GM18498 (cell line): ENCODE data around the gene ABCD1.
"Not testable (repeated sequence)": the region's sequence is repeated elsewhere in the genome, so short reads cannot be mapped to it uniquely, and the experiment has no call there.

Source experiments
- ATAC-seq: cut with Tn5 transposase; IDR thresholded peaks from one replicate; pipeline ENCODE4 v1.9.1; 2021; ENCODE audit warnings: mild to moderate bottlenecking, moderate library complexity; ENCODE audit not compliant: unreplicated experiment

Gene ABCD1

DNA sequence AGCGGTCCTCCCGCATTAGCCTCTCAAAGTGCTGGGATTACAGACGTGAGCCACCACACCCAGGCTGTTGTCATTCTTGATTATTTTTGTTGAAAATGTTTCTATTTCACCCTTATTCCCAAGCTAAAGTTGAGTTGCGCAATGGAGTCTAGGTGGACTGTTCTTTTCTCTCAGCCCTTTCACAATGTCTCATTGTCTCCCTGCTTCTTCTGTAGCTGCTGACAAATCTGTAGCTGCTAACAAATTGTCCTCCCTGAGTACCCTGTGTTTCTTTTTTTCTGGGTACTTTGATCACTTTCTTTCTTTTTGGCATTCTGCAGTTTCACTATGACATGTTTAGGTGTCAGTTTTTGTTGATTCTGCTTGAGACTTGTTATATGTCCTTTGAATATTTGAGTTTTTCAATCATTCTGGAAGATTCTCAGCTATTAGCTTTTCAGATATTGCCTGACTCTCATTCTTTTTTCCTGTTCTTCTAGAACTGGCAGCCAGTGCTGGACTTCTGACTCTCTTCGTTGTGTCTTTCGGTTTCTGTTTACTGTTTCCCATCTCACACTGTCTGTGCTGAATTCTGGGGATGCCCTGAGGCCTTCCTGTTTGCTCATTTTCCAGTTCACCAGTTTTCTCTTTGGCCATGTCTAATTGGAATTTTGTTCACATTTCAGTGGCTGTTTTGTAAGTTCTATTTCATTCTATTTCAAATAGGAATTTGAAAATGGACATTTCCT lies 6.6 kb downstream of the ABCD1 start:
- ATAC-seq = no peak

DNA sequence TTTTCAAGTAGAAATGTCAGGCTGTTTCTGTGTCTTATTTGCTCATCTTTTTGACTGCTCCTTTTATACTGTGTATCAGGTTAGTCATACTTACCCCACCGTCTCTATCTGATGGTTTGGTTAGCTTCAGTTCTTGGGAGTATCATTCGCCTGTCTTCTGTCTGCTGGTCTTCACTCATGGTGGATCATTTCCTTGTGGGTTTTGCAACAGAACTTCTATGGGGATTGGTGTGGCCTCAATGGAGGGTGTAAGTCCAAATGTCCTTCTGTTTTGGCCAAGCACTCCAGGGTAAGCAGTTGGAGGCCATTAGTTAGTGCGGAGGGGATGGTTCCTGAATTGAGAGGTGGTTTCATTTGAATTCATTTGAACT lies 7.2 kb downstream of the ABCD1 start:
- ATAC-seq = no peak

DNA sequence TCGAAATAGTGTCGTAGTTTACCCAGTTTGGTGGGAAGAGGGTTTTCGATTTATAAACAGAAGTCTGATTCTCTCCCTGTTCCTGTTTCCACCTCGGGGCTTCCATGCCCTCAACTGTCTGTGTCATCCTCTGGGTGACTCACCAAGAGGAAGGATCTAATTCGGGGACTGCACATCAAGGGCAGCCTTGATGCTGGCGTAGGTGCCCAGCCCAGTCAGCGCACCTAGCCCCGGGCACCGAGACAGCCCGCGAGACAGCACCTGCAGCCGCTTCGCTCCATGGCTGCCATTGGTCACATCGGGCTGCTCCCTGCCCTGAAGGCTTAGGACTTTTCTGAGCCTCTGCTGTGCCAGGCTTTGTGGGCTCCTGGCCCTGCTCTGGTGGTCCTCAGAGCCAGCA lies 7.7 kb downstream of the ABCD1 start:
- no peak for ATAC-seq

DNA sequence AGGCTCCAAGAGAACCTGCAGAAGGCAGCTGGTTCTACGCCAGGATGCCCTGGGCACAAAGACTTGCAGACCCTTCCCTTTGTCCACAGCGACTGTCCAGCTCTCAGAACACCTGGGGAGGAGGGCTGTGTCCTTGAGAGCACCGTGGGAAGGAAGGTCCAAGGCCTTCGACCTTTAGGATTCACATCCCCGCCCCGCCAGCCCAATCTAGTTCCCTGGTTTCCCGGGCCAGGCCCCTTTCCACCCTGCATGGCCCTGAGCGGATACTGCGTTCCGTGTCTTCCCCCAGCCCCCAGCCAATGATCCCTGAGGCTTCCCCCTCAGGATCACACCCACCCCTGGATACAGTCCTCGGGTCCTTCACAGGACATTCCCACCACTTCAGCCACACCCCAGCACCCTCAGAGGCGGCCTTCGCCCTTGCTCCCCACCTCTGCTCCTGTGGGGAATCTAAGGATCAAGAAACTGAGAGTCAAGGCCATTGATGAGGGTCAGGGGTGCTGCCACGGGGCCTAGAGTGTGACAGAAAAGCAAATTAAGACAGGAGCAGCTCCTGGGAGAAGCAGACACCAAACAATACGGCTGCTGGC lies 9.1 kb downstream of the ABCD1 start:
- no peak for ATAC-seq

DNA sequence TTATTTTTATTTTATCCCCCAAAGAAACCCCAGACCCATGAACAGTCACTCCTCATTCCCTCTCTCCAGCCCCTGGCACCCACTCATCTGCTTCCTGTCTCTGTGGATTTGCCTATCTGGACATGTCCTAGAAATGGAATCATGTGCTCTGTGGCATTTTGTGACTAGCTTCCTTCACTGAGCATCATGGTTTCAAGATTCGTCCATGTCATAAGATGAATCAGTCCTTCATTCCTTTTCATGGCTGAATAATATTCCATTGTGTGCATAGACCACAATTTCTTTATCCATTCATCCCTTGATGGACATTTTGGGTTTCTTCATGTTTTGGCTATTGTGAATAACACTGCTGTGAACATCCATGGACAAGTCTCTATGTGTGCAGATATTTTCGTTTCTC lies 10.2 kb downstream of the ABCD1 start:
- no peak for ATAC-seq

DNA sequence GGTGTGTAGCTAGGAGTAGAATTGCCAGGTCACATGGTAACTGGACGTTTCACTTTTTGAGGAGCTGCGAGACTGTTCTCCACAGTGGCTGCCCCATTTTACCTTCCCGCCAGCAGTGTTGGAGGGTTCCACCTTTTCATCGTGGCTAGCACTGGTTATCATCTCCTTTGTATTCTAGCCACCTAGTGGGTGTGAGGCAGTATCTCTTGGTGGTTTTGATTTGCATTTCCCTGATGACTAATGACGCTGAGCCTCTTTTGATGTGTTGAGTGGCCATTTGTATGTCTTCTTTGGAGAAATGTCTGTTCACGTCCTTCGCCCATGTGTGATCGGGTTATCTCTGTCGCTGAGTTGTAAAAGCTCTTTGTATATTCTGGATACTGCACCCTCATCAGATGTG lies 10.6 kb downstream of the ABCD1 start:
- ATAC-seq = no peak

DNA sequence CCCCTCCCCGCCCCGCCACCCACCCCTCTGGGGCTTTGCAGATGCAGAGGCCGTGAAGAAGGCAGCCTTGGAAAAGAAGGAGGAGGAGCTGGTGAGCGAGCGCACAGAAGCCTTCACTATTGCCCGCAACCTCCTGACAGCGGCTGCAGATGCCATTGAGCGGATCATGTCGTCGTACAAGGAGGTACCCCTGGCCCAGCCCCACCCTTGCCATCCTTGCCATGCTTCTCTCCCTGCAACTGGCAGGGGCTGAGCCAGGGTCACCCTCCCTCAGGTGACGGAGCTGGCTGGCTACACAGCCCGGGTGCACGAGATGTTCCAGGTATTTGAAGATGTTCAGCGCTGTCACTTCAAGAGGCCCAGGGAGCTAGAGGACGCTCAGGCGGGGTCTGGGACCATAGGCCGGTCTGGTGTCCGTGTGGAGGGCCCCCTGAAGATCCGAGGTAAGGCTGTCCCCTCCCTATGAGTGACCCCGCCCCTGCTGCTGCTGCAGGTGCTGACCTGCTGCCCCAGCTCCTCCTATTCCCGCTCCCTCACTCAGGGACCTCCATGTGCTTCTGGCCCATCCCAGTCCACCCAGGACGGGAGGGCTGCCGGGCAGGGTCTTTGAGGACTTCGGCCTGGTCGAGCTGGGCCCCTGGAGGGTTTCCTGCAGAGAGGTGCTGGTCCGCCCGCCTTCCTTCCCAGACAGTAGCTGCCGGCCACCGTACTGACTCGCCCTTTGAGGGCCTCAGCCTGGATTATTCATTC lies 11.6 kb downstream of the ABCD1 start:
- no peak for ATAC-seq

DNA sequence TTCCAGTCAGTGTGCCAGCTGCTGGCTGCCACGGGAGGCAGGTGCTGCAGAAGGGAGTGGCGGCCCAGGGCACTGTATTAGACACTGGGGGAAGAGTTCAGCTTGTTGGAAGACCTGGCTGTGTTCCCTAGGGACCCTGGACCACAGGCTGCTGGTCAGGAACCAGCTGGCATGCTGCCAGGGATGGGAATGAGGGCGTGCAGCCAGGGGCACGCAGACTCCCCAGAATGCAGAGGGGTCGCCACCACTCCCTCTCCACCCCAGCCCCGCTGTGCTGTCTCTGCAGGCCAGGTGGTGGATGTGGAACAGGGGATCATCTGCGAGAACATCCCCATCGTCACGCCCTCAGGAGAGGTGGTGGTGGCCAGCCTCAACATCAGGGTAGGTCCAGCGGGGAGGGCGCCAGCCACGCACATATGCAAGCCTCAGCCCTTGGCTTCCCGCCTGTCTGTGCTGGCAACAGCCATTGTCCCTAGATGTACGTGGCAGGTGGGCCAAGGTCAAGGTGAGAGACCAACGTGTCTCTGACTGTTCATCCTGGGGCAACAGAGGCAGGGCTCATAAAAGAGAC lies 12.3 kb downstream of the ABCD1 start:
- ATAC-seq = no peak

DNA sequence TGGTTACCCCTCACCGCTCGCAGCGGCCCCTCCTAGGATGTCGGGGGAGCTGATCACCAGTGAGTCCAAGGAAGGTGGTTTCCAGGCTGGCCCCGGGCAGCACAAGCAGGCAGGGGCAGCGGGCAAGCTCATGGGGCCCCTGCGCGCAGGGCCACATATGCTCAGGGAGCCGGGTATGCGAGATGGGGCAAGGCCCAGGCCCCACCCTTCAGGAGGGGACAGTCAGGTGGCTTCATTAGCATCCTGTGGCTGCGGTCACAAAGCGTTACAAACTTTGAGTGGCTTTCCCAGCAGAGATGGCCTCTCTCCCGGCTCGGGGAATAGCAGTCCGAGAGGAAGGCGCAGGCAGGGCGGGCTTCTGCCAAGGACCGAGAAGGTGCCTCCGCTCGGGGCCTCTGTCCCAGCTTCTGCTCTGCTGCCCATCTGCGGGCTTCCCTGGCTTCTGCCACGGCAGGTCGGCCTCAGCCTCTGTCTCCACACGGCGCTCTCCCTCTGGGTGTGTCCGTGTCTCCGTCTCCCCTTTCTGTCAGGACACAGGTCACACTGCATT lies 13.5 kb downstream of the ABCD1 start:
- no peak for ATAC-seq

DNA sequence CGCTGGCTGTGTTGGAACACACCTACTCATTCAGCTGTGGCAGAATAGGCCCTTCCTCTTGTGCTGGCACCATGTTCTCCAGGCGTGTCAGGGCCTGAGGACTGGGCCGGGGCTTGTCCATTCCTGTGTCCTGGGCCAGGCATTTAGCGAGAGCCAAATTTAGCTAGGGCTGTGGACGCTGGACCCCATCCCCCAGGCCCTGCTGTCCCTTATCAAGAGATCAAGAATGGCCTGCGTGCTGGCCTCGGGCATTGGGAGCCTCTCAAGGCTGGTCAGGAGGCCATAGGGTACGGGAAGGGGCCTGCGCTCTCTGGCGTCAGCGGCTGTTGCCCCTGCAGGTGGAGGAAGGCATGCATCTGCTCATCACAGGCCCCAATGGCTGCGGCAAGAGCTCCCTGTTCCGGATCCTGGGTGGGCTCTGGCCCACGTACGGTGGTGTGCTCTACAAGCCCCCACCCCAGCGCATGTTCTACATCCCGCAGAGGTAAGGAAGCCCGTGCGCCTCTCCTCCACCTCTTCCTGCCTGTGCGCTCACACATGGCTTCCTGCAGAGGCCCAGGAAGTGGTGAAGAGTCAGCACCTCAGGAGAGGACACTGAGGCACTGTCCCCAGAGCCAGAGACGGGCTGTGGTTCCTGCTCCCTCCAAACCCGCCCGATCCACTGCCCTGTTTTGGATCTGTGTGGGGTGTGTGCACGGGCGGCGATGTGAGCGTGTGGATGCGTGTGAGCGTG lies 15.3 kb downstream of the ABCD1 start:
- ATAC-seq = no peak

DNA sequence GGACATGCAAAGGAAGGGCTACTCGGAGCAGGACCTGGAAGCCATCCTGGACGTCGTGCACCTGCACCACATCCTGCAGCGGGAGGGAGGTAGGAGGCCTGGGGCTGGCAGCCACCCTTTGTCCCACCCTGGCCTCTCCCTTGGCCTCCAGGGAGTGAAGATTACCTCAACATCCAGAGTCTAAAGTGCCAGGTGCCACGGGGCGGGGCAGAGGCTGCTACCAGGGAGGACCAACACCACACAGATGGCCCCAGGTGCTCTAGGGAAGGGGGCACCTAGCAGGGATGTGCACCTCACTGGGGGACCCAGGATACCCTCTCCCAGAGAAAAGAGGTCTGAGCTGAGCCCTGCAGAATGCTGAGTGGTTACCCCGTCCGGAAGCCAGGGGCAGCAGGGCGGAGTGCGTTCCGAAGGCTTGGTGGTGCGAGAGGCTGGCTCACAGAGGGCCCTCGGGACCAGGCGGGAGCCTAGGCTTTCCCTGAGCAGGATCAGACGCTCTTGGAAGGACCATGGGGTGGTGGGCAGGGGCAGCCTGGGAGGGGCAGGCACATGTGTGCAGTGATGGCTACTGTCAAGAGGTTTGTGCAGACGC lies 16.1 kb downstream of the ABCD1 start:
- no peak for ATAC-seq

DNA sequence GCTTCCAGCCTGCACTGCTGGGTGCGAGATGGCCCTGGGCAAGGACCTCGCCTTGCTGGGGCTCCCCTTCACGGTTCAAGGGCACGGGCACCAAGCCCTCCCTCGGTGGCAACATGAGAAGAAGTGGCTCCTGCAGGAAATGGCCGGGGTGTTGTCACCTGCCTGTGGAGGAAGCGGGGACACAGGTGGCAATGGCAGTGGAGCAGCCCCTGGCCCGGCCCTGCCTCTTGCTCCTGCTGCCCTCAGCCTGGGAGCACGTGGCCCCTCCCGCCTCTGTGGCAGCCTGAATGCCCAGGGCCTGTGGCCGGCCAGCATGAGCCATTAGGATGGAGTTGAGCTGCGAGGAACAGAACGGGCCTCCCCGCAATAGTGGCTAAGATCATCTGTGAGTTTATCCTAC lies 16.8 kb downstream of the ABCD1 start:
- no peak for ATAC-seq

DNA sequence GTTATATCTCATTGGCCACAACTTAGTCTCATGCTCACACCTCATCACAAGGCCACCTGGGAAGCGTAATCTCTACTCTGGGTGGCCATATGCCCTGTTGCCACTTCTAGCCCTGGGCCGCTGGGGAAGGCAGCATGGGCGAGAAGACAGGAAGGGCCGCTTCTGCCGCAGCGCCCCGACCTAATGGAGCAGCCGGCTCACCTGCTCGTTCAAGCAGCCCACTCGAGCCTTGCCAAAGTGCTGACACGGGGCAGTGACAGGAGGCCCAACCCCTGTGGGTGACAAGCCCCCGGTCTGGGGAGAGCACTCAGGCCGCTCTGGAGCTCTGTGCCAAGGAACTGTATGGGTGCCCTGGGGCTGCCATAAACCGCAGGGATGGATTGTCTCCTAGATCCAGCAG lies 17.5 kb downstream of the ABCD1 start:
- ATAC-seq = not testable (repeated sequence)

DNA sequence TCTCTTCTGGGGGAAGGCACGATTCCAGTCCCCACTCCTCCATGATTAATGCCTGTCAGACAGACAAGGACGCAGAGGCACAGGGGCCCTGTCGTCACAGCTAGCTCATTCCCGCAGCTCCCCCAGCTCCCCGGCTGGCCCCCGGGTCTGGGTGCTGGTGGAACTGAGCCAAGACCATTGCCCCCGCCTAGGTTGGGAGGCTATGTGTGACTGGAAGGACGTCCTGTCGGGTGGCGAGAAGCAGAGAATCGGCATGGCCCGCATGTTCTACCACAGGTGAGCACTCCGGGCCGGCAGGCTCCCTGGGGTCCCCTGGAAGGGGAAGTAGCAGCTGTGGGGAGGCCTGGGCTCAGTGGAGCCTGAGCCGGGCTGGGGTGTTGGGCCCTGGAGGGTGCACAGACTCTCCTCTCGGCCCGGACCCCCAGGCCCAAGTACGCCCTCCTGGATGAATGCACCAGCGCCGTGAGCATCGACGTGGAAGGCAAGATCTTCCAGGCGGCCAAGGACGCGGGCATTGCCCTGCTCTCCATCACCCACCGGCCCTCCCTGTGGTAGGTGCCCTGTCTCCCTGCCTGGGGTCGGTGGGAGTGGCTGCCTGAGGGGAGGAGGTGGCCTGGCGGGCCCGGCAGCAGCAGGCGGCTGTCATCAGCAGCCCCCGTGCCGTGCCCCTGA lies 18.3 kb downstream of the ABCD1 start:
- not testable (repeated sequence) for ATAC-seq

DNA sequence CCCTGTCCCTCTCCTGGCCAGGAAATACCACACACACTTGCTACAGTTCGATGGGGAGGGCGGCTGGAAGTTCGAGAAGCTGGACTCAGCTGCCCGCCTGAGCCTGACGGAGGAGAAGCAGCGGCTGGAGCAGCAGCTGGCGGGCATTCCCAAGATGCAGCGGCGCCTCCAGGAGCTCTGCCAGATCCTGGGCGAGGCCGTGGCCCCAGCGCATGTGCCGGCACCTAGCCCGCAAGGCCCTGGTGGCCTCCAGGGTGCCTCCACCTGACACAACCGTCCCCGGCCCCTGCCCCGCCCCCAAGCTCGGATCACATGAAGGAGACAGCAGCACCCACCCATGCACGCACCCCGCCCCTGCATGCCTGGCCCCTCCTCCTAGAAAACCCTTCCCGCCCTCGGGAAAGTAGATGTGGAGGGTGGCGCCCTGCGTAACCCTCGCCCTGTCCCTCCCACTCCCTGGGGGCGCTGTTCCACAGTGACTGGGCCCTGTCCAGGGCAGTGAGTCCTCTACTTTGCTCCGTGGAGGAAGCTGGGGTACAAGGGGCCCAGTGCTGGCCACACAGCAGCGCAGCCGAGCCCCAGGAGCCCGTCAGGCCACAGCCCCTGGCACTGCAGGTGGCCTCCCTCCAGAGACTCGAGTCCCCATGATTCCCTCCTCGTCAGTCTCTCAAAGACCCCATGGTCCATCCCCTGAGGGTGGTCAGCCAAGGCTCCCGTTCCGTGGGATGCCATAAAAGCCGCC lies 19.0 kb downstream of the ABCD1 start:
- ATAC-seq = not testable (repeated sequence)

DNA sequence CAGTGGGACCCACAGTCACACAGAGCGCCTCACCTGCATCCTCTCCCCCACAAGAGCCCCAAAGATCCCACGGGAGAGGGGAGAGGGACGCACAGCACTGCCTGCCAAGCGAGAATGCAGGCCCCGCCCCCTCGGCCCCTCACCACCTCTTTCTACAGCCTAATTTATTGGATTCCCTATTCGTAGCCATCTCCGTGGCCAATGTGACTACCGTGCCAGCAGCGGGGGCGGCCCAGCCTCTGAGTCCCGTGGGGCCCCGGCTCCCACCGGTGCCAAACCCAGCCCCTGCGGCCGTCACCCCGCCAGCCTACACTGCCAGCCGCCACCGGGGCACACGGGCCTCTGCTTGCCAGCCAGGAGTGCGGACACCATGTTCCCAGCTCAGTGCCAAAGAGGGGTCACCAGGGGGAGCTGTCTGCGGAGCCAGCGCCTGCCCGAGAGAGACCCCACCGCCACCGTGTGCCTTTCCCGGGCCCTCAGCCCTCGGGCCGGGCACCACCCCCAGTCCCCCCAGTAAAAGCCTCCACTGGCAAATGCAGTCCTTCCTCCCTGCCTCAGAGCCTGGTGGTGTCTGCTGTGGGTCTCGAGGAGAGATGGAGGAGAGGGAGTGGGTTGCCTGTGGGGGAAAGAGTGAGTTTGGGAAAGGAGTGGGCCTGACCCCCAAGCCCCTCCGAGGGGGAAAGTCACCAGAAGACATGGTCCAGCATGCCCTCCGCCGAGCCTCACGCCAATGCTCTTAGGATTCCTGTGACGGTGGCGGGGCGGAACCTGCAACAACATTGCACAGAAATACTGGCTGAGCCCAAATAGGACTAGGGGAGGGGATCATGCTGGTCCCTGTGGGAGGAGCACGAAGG lies 19.8 kb downstream of the ABCD1 start:
- ATAC-seq = no peak

DNA sequence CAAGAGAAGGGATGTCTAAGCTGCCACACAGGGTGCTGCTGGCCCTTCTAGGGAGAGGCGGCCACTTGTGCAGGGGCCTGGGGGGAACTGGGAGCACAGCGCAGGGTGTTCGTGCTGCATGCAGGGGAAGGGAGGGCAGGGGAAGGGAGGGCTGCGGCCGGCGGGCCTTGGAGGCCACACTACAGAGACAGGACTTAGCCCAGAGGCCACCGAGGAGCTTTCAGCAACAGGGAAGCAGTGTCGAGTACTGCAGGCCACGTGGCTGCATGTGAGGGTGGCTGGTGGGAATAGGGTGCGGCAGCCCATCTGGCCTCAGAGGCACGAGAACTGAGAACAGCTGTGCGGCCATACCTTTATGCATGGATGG lies 20.4 kb downstream of the ABCD1 start:
- ATAC-seq = not testable (repeated sequence)

DNA sequence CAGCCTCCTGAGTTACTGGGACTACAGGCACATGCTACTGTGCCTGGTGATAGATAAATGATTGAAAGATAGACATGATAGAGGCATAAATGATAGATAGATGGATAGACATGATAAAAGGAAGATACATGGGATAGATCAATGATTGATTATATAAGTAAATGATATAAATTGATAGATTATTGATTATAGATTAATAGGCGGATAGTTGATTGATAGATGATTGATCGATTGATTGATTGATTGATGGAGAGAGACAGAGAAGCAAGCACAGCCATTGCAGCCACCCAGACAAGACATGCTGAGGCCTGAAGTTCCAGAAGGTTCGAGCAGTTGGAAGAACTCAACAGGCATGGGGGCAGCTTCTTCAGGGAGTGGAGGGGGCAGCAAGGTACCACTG lies 21.7 kb downstream of the ABCD1 start:
- ATAC-seq = no peak
